Stimulated activated CD8-positive, alpha-beta memory T cell treated with anti-CD3 and anti-CD28 coated beads, Interleukin-2, amount 100 ng/mL, for 48 hours (primary cell): ENCODE measurements around the gene RNF13.
"Not testable (repeated sequence)": the region's sequence is repeated elsewhere in the genome, so short reads cannot be mapped to it uniquely, and the experiment has no call there.

Source experiments
- DNase-seq, 2 donors: peaks; one replicate each; pipeline ENCODE4 v3.0.0-alpha.2; 2020; ENCODE audit warnings: low read depth in 2 of 2

RNF13 gene

GRCh38 chr3:149801195-149801594, 11.8 kb upstream of the RNF13 start:
- DNase-seq: no peak

GRCh38 chr3:149801639-149802038, 11.4 kb upstream of the RNF13 start:
- DNase-seq: no peak

GRCh38 chr3:149806171-149806778, 6.7 kb upstream of the RNF13 start:
- DNase-seq: no peak

DNA sequence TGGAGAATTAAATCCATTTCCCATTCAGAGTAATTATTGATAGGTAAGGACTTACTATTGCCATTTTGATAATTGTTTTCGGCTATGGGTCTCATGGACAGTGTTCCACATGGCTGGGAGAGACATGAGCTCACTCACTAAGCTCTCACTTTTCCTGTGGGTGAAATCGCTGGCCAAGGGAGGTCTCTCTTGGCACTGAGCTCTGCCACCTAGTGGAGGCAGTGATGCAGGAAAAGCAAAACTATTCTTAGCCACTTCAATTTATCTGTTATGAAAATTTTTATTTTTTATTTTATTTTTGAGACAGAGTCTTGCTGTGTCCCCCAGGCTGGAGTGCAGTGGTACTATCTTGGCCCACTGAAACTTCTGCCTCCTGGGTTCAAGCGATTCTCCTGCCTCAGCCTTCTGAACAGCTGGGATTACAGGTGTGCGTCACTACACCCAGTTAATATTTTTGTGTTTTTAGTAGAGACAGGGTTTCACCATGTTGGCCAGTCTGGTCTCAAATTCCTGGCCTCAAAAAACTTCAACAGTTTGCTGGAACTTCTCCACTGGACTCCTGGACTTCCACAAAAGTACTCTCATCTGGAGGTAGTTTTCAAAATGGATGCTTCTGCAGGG, 4.7 kb upstream of the RNF13 start:
- DNase-seq: peak in 1 of 2 donors; percentile 36

DNA sequence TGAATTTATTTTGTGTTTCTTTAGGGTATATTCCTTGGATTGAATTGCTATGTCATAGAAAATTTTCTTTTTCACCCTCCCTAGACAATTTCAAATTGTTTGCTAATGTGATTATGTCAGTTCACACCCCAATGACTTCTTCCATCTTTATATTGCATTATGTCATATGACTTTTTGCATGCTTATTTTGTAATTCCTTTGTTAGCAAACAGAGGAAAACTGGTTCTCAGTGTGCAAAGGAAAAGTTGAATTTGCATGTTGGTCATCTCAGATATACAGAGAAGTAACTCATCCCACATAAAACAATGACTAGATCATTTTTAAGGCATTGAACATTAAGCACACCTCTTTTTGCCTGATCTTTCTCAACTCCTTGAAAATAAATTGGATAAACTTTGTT, 3.3 kb upstream of the RNF13 start:
- DNase-seq: no peak

DNA sequence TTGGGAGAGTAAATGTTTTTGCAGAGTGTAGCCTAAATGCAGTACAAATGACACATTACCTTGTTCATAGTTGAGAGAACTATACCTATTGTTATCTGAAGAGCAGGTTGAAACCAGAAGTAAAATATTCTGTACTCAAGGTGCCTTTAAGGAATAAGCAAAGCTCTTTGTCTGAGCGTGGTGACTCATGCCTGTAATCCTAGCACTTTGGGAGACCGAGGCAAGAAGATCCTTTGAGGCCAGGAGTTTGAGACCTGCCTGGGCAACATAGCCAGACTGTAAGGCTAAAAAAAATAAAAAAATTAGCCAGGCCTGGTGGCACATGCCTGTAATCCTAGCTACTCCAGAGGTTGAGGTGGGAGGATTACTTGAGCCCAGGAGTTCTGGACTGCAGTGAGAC, 2.2 kb upstream of the RNF13 start:
- no peak for DNase-seq

GRCh38 chr3:149812165-149812605, 830 bp upstream of the RNF13 start:
- DNase-seq: no peak

GRCh38 chr3:149813367-149814281, 609 bp downstream of the RNF13 start:
- DNase-seq: no peak

- no peak for DNase-seq
Measured at GRCh38 chr3:149815321-149815720, 2.3 kb downstream of the RNF13 start.

- DNase-seq: no peak
Measured at GRCh38 chr3:149815728-149816127, 2.7 kb downstream of the RNF13 start.

DNA sequence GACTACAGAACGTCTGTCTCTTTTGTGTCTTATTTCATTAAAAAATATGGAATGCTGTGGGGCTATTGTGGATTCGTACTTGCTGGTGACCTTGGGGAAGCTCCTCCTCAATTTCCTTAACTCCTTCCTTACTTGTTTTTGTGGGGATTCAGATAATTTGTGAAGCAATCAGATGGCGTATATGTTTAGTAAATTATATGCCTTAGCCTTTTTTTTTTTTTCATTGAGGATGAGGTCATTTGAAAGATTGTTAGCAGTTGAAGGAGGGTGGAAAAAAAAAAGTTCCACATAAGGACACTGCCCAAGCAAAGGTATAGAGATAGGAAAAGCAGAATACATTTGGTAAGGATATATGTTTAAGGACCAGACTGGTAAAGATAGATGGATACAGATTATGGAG, 3.3 kb downstream of the RNF13 start:
- DNase-seq: no peak

DNA sequence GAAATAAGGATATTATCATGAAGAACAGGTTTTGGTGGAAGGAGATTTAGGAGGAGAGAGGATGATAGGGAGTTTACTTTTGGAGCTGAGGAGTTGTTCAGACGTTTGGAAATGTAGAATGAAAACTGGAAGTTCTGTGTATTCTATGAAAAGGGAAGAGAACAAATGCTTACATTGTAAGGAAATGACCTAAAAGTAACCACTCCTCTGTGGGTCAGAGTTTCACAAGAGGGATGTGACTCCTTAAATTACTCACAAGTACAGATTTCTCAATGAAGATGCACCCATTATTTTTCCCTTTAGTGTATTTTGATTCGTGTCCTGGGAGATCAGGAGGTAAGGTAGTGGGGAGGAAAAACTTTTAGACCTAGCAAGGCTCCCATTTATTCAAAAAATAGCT, 4.0 kb downstream of the RNF13 start:
- no peak for DNase-seq

DNA sequence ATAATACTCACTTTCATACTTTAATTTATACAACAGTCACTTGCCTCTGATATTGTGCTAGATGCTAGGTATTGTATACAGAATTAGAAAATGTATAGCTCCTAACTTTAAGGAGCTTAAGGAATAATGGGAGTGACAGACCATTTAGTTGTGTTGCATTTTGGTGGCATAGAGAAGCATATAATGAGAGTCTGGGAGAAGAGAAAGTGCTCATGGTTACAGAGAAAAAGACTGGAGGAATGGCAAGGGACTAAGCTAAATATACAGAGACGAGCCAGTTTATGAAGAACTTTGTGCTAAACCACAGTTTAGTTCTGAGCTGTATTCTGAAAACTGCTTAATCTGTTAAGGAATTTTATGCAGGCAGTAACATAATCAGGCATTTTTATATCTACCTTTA, 6.4 kb downstream of the RNF13 start:
- no peak for DNase-seq

- DNase-seq: no peak
Measured at GRCh38 chr3:149820183-149820582, 7.2 kb downstream of the RNF13 start.

GRCh38 chr3:149826636-149827035, 13.6 kb downstream of the RNF13 start:
- no peak for DNase-seq

GRCh38 chr3:149828390-149828789, 15.4 kb downstream of the RNF13 start:
- no peak for DNase-seq

DNA sequence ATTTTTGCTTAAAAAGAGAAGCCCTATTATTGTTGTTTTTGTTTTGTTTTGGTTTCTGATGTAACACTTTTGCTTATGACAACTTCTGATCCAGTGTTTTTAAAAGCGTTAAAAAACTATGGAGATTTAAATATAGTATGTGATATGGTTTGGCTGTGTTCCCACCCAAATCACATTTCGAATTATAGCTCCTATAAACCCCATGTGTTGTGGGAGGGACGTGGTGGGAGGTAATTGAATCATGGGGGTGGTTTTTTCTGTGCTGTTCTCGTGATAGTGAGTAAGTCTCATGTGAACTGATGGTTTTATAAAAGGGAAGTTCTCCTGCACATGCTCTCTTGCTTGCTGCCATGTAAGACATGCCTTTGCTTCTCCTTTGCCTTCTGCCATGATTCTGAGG, 16.6 kb downstream of the RNF13 start:
- DNase-seq: not testable (repeated sequence)

DNA sequence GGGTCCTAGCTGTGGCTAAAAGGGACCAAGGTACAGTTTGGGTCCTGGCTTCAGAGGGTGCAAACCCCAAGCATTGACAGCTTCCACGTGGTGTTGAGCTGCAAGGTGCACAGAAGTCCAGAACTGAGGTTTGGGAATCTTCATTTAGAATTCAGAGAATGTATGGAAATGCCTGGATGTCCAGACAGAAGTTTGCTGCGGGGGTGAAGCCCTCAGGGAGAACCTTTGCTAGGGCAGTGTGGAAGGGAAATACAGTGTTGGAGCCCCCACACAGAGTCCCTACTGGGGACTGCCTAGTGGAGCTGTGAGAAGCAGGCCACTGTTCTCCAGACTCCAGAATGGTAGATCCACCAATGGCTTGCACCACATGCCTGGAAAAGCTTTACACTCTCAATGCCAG, 17.9 kb downstream of the RNF13 start:
- DNase-seq: no peak

- DNase-seq: no peak
Measured at GRCh38 chr3:149831321-149831720, 18.3 kb downstream of the RNF13 start.

DNA sequence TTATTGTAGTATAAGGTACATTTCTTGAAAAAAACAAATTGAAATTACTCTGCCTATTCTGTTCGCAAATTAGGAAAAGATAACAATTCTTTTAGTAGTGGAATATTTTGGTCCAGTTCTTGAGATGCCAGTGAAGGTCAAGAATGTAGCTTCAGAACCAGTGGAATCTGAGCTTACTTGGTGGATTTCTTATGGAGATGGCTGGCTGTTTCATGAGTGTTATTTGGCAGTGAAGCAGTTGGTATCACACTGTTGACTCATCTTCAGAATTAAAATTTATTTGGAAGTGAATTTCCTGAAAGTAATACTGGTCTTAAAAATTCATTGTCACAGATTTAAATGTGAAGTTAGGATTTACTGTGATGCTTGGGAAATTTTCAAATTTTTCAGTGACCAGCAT, 19.1 kb downstream of the RNF13 start:
- no peak for DNase-seq

DNA sequence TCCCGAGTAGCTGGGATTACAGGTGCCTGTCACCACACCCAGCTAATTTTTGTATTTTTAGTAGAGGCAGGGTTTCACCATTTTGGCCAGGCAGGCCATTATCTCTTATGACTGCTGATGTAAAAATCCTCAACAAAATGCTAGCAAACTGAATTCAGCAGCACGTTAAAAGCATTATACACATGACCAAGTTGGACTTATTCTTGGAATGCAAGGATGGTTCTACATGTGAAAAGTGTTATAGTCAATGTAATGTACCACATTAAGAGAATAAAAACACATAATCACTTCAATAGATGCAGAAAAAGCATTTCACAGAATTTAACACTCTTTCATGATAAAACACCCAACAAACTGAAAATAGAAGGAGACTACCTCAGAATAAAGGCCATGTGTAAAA, 20.2 kb downstream of the RNF13 start:
- DNase-seq: no peak

- not testable (repeated sequence) for DNase-seq
Measured at GRCh38 chr3:149838491-149838890, 25.5 kb downstream of the RNF13 start.

GRCh38 chr3:149839469-149839868, 26.5 kb downstream of the RNF13 start:
- DNase-seq: not testable (repeated sequence)
